ENCODE results near the gene TPM3. TPM values are rescaled to one million over a fixed set of nuclear protein-coding genes. Genes with fewer than 3 reads are reported as not detected.
"Not testable (repeated sequence)": the region's sequence is repeated elsewhere in the genome, so short reads cannot be mapped to it uniquely, and the experiment has no call there.

The TPM3 gene
- 100 to 1,000 TPM; 792 to 805 TPM for total RNA-seq

DNA sequence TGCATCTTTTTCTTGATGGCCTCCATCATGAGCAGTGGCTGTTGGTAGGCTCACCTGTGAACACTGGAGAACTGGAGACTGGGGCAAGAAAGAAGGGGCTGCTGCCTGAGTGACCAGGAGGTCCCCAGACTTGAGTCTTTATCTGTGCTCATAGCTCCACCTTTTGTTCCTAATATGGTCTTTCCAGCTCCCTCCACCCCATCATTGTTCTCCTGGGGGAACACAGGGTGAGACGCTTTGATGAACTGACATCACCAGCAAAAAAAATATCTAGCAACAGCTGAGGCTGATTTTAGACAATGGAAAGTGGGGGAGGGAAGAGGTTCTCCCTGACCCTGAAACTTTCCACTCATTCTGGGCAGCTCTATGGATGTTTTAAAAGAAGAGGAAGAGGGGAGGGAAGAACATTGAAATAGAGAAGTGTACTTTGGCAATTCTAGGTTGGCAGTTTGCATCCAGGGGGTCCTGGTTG lies at the start of gene TPM3:
TPM3 (minus strand) TSS at position 111 of the 472 bp plus-strand sequence; CDS start at position 29, 82 bp downstream.
- Mint-ChIP-seq H3K4me3 (no peak within 1 kb of the TSS), H3K27ac (no peak within 1 kb of the TSS), H3K4me1 (no peaks in the 10 kb centered on the region), H3K36me3 (ENCODE audit: low read depth) (no peaks in the 10 kb centered on the region), H3K9me3 (no peaks in the 10 kb centered on the region), H3K27me3 (peaks cover 48% of the 10 kb centered on the region)
- ChIA-PET CTCF (no interaction called here), POLR2A (no interaction called here)
- no peak for DNase-seq

DNA sequence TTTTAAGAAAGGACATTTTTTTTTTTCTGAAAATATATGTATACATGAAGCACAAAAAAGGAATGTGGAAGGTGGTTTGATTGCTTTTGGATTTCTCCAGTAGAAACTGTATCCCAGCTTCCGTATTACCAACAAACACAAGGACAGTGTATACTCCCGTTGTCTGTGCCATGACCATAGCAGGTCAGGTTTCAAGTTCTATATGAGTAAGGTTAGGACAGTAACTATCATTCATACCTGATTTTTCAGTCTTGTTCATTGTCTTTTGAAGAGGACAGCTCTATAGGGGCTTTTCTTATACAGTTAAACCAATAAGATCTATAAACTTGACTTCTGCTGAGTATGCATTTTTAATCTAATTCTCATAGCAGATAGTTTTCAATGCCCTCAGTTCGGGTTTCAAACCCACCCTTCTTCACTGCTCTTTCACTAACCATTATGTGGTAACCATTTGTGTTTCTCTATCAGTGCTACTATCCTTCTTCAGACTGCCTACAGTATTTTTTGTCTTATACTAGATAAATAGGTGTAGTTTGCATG lies 48.5 kb upstream of the TPM3 start:
- Mint-ChIP-seq H3K27me3 (no peaks in the 10 kb centered on the region), H3K36me3 (ENCODE audit: low read depth) (peaks cover 86% of the 10 kb centered on the region), H3K4me1 (peaks cover 32% of the 10 kb centered on the region), H3K27ac (no peak overlapping the region), H3K4me3 (no peak overlapping the region), H3K9me3 (no peaks in the 10 kb centered on the region)
- DNase-seq, result no peak
- ChIA-PET CTCF (no interaction called here), POLR2A (no interaction called here)

DNA sequence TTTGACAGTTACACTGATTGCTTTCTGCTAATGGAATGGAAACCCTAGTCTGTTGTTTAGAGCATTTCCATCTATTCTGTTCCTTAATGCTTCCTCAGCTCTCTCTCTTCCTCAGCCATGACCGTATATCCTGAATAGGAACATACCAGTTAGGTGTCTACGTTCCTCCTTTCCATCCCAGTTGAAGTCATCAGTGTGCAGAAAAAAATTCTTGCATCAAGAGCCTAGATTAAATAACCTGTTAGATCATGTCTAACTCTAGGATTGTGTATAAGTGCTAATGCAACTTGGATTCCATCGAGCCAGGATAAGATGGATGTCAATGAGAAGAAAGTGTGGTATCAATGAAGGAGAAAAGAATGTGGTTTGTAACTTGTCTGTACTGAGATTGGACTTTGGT lies 47.6 kb upstream of the TPM3 start:
- no peaks in the 10 kb centered on the region for H3K27me3 Mint-ChIP-seq
- H3K4me1 Mint-ChIP-seq, result peaks cover 32% of the 10 kb centered on the region
- H3K36me3 Mint-ChIP-seq (ENCODE audit: low read depth), result peaks cover 86% of the 10 kb centered on the region
- no peak for DNase-seq
- no peak overlapping the region for H3K4me3 Mint-ChIP-seq
- ChIA-PET CTCF (no interaction called here), POLR2A (no interaction called here)
- H3K27ac Mint-ChIP-seq, result no peak overlapping the region
- no peaks in the 10 kb centered on the region for H3K9me3 Mint-ChIP-seq

GRCh38 chr1:154237880-154238506 lies 46.1 kb upstream of the TPM3 start:
- Mint-ChIP-seq H3K4me1 (peaks cover 32% of the 10 kb centered on the region), H3K9me3 (no peaks in the 10 kb centered on the region), H3K36me3 (ENCODE audit: low read depth) (peaks cover 83% of the 10 kb centered on the region), H3K4me3 (no peak overlapping the region), H3K27me3 (no peaks in the 10 kb centered on the region), H3K27ac (no peak overlapping the region)
- DNase-seq, result no peak
- POLR2A ChIA-PET, result interaction anchor here (0.7 to 1.7 kb wide), 2 partner anchors 9 to 16 kb away, joined by 4 read pairs; no protein-coding TSS in a partner anchor
- CTCF ChIA-PET, result interaction anchor here (0.9 to 1.4 kb wide), 2 partner anchors 11 to 15 kb away, joined by 3 read pairs; no protein-coding TSS in a partner anchor

- no peak for DNase-seq
- ChIA-PET CTCF (interaction anchor here (1.4 kb wide), 1 partner anchor 15 kb away, joined by 3 read pairs; no protein-coding TSS in a partner anchor), POLR2A (interaction anchor here (1.7 kb wide), 1 partner anchor 16 kb away, joined by 4 read pairs; no protein-coding TSS in a partner anchor)
- Mint-ChIP-seq H3K27me3 (no peaks in the 10 kb centered on the region), H3K4me3 (no peak overlapping the region), H3K9me3 (no peaks in the 10 kb centered on the region), H3K4me1 (peaks cover 32% of the 10 kb centered on the region), H3K27ac (no peak overlapping the region), H3K36me3 (ENCODE audit: low read depth) (peaks cover 78% of the 10 kb centered on the region)
Measured at GRCh38 chr1:154237435-154237834, 45.5 kb upstream of the TPM3 start.

GRCh38 chr1:154236855-154237254 lies 45.0 kb upstream of the TPM3 start:
- DNase-seq, result no peak
- POLR2A ChIA-PET, result interaction anchor here (1.7 kb wide), 1 partner anchor 15 kb away, joined by 4 read pairs; no protein-coding TSS in a partner anchor
- Mint-ChIP-seq H3K27ac (no peak overlapping the region), H3K4me3 (no peak overlapping the region), H3K27me3 (no peaks in the 10 kb centered on the region), H3K9me3 (no peaks in the 10 kb centered on the region), H3K4me1 (peaks cover 27% of the 10 kb centered on the region), H3K36me3 (ENCODE audit: low read depth) (peaks cover 78% of the 10 kb centered on the region)
- CTCF ChIA-PET, result no interaction called here

DNA sequence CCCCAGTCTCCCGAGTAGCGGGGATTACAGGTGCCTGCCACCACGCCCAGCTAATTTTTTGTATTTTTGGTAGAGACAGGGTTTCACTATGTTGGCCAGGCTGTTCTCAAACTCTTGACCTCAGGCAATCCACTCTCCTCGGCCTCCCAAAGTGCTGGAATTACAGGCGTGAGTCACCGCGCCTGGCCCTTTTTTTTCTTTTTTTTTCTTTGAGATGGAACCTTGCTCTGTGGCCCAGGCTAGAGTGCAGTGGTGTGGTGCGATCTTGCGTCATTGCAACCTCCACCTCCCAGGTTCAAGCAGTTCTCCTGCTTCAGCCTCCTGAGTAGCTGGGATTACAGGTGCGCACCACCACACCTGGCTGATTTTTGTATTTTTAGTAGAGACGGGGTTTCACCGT lies 41.2 kb upstream of the TPM3 start:
- POLR2A ChIA-PET, CTCF ChIA-PET, H3K4me1 Mint-ChIP-seq, H3K27me3 Mint-ChIP-seq, DNase-seq, H3K9me3 Mint-ChIP-seq, H3K4me3 Mint-ChIP-seq, H3K27ac Mint-ChIP-seq: not testable (repeated sequence)
- peaks cover 78% of the 10 kb centered on the region for H3K36me3 Mint-ChIP-seq (ENCODE audit: low read depth)

DNA sequence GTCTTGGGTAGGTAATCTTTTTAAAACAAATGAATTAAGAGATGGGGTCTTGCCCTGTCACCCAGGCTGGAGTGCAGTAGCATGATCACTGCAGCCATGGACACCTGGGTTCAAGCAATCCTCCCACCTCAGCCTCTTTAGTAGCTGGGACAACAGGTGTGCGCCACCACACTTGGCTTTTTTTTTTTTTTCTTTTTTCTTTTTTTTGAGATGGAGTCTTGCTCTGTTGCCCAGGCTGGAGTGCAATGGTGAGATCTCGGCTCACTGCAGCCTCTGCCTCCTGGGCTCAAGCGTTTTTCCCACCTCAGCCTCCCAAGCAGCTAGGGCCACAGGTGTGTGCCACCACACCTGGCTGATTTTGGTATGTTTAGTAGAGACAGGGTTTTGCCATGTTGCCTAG lies 39.2 kb upstream of the TPM3 start:
- not testable (repeated sequence) for H3K9me3 Mint-ChIP-seq, DNase-seq, H3K4me3 Mint-ChIP-seq, H3K4me1 Mint-ChIP-seq, H3K27me3 Mint-ChIP-seq, H3K27ac Mint-ChIP-seq
- CTCF ChIA-PET, result interaction anchor here (0.6 to 1.2 kb wide), 2 partner anchors 22 to 104 kb away, joined by 3 to 5 read pairs; no protein-coding TSS in a partner anchor
- POLR2A ChIA-PET, result interaction anchor here (0.6 to 3.1 kb wide), 2 partner anchors 10 to 49 kb away, joined by 4 to 13 read pairs; partner anchors contain the start of gene UBAP2L
- peaks cover 78% of the 10 kb centered on the region for H3K36me3 Mint-ChIP-seq (ENCODE audit: low read depth)

DNA sequence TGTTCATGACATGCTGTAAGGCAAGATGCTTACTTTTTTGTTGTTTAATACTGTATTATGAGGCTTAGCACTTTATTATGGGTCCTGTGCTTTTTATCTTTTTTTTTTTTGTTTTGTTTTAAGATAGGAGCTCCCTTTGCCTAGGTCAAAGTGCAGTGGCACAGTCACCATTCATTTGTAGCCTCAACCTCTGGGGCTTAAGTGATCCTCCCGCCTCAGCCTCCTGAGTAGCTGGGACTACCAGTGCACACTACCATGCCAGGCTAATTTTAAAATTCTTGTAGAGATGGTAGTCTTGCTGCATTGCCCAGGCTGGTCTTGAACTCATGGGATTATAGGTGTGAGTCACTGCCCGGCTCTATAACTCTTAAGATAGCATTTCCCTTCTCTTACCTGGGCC lies 33.5 kb upstream of the TPM3 start:
- H3K9me3 Mint-ChIP-seq, result peaks cover 6% of the 10 kb centered on the region
- no peaks in the 10 kb centered on the region for H3K27me3 Mint-ChIP-seq
- ChIA-PET POLR2A (interaction anchor here (8.4 kb wide), 1 partner anchor 44 kb away, joined by 72 read pairs; no protein-coding TSS in a partner anchor), CTCF (no interaction called here)
- H3K36me3 Mint-ChIP-seq (ENCODE audit: low read depth), result peaks cover 83% of the 10 kb centered on the region
- H3K4me1 Mint-ChIP-seq, result peaks cover 54% of the 10 kb centered on the region
- no peak overlapping the region for H3K27ac Mint-ChIP-seq
- no peak overlapping the region for H3K4me3 Mint-ChIP-seq
- DNase-seq, result no peak

DNA sequence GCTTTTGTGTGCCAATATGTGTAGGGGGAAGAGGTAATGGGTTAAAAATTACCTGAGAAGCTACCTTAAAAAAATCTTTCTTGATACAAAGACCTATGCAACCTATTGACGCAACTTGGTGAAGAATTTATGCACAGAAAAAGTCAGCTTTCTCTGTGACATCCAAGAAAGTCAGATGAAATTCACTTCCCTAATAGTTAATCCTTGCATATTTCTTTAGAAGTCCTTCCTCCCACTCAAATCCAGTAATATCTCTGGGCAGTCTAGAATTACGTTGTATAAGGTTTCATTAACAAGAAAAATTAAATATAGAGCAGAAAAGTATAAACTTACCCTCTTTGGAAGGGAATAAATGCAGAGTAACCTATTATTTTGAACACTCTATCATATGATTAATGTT lies 31.7 kb upstream of the TPM3 start:
- Mint-ChIP-seq H3K4me3 (no peak overlapping the region), H3K9me3 (peaks cover 6% of the 10 kb centered on the region), H3K36me3 (ENCODE audit: low read depth) (peaks cover 86% of the 10 kb centered on the region), H3K27ac (no peak overlapping the region), H3K27me3 (no peaks in the 10 kb centered on the region), H3K4me1 (peaks cover 63% of the 10 kb centered on the region)
- CTCF ChIA-PET, result interaction anchor here (0.6 to 1.4 kb wide), 5 partner anchors 24 to 1339 kb away, joined by 3 to 5 read pairs (median 4); no protein-coding TSS in a partner anchor
- no peak for DNase-seq
- POLR2A ChIA-PET, result interaction anchor here (1.4 to 8.4 kb wide), 4 partner anchors 21 to 233 kb away, joined by 4 to 72 read pairs (median 17); partner anchors contain the start of gene RPS27

- Mint-ChIP-seq H3K4me3 (peak overlapping the region; percentile 54), H3K36me3 (ENCODE audit: low read depth) (peaks cover 86% of the 10 kb centered on the region), H3K27me3 (no peaks in the 10 kb centered on the region), H3K9me3 (peaks cover 6% of the 10 kb centered on the region), H3K27ac (peak overlapping the region; percentile 97), H3K4me1 (peaks cover 70% of the 10 kb centered on the region)
- DNase-seq, result no peak
- ChIA-PET CTCF (interaction anchor here (0.9 to 1.4 kb wide), 7 partner anchors 15 to 236 kb away, joined by 3 to 5 read pairs (median 3); no protein-coding TSS in a partner anchor), POLR2A (interaction anchor here (1.4 to 8.4 kb wide), 6 partner anchors 22 to 232 kb away, joined by 4 to 72 read pairs (median 17); partner anchors contain the start of gene RPS27)
Measured at GRCh38 chr1:154222918-154223317, 31.0 kb upstream of the TPM3 start.

- no peak for DNase-seq
- no peaks in the 10 kb centered on the region for H3K27me3 Mint-ChIP-seq
- H3K36me3 Mint-ChIP-seq (ENCODE audit: low read depth), result peaks cover 86% of the 10 kb centered on the region
- peak overlapping the region; percentile 92 for H3K4me3 Mint-ChIP-seq
- H3K4me1 Mint-ChIP-seq, result peaks cover 73% of the 10 kb centered on the region
- CTCF ChIA-PET, result interaction anchor here (0.9 to 1.4 kb wide), 5 partner anchors 15 to 236 kb away, joined by 3 to 5 read pairs (median 3); no protein-coding TSS in a partner anchor
- POLR2A ChIA-PET, result interaction anchor here (1.0 to 8.4 kb wide), 7 partner anchors 15 to 232 kb away, joined by 3 to 72 read pairs (median 10); partner anchors contain the start of gene RPS27
- peak overlapping the region; percentile 97 for H3K27ac Mint-ChIP-seq
- H3K9me3 Mint-ChIP-seq, result peaks cover 6% of the 10 kb centered on the region
Measured at GRCh38 chr1:154222518-154222917, 30.6 kb upstream of the TPM3 start.
